IMR-90 (cell line): ENCODE measurements around the gene NCKAP5L. TPM values are rescaled to one million over a fixed set of nuclear protein-coding genes. Genes with fewer than 3 reads are reported as not detected.

Experiments used
- ATAC-seq: fragments of 200-7000 bp; cut with Tn5 transposase; 2 replicates; pipeline ENCODE4 v1.9.1; 2020; ENCODE audit warnings: low read depth, mild to moderate bottlenecking, moderate library complexity
- BruUV-seq: library from RNA; stranded (reverse); fragments of 400-500 nt; replicated peaks from 2 replicates; lab custom pipeline; 2021; lab: Mats Ljungman, UMichigan
- CTCF ChIA-PET: fragments of 300-600 bp; formaldehyde crosslinking; extraction: SDS; loops from one replicate; lab custom pipeline; 2021; ENCODE audit warnings: antibody characterized with exemption; lab: Yijun Ruan, JAX
- POLR2A ChIA-PET: fragments of 300-600 bp; sonication (Branson Sonifier 250); formaldehyde crosslinking; loops from one replicate; lab custom pipeline; 2022; ENCODE audit warnings: antibody characterized with exemption; ENCODE audit not compliant: unreplicated experiment; lab: Charles Lee
- DNase-seq: peaks from one replicate; pipeline ENCODE4 v3.0.0; 2013
- H2AFZ ChIP-seq: replicated peaks from 2 replicates; pipeline ENCODE3; 2013; ENCODE audit warnings: low read length, mild to moderate bottlenecking; ENCODE audit not compliant: poor library complexity
- H2AK5ac ChIP-seq: 2 replicates; pipeline ENCODE4 v1.6.1; 2013; ENCODE audit warnings: low read depth, low read length, inconsistent platforms
- H2AK9ac ChIP-seq: replicated peaks from 2 replicates; pipeline ENCODE3; 2013; ENCODE audit warnings: mild to moderate bottlenecking, low read depth, low read length, moderate library complexity; ENCODE audit not compliant: poor library complexity
- H2BK120ac ChIP-seq: 2 replicates; pipeline ENCODE4 v1.6.1; 2013; ENCODE audit warnings: low read depth, low read length, inconsistent platforms
- H2BK15ac ChIP-seq: 3 replicates; pipeline ENCODE4 v1.6.1; 2013; ENCODE audit warnings: low read depth, low read length, inconsistent platforms
- H2BK20ac ChIP-seq: 2 replicates; pipeline ENCODE4 v1.6.1; 2013; ENCODE audit warnings: low read depth, mild to moderate bottlenecking, inconsistent platforms, low read length, moderate library complexity
- H2BK5ac ChIP-seq: 2 replicates; pipeline ENCODE4 v1.6.1; 2013; ENCODE audit warnings: mild to moderate bottlenecking, low read depth, low read length, inconsistent platforms; ENCODE audit not compliant: poor library complexity, severe bottlenecking
- H3K14ac ChIP-seq: replicated peaks from 2 replicates; pipeline ENCODE4 v1.6.1; 2013; ENCODE audit warnings: low read depth, low read length, inconsistent platforms
- H3K18ac ChIP-seq: 2 replicates; pipeline ENCODE4 v1.6.1; 2013; ENCODE audit warnings: low read depth, low read length, control low read depth
- H3K23ac ChIP-seq: 2 replicates; pipeline ENCODE4 v1.6.1; 2013; ENCODE audit warnings: low read depth, low read length, inconsistent platforms
- H3K27ac ChIP-seq: 2 replicates; pipeline ENCODE4 v1.5.1; 2013; ENCODE audit warnings: mild to moderate bottlenecking, control low read depth, low read length; ENCODE audit not compliant: insufficient read depth
- H3K27me3 ChIP-seq: 2 replicates; pipeline ENCODE4 v1.6.1; 2013; ENCODE audit warnings: low read length; ENCODE audit not compliant: control insufficient read depth, insufficient read depth
- H3K36me3 ChIP-seq: 2 replicates; pipeline ENCODE4 v1.6.1; 2013; ENCODE audit warnings: low read length, mixed read lengths; ENCODE audit not compliant: control insufficient read depth, insufficient read depth
- H3K4ac ChIP-seq: 2 replicates; pipeline ENCODE4 v1.6.1; 2013; ENCODE audit warnings: low read depth, low read length, inconsistent platforms
- H3K4me1 ChIP-seq: 2 replicates; pipeline ENCODE4 v1.6.1; 2013; ENCODE audit warnings: low read length, mixed read lengths; ENCODE audit not compliant: control insufficient read depth, insufficient read depth
- H3K4me2 ChIP-seq: 2 replicates; pipeline ENCODE4 v1.6.1; 2013; ENCODE audit warnings: low read depth, mild to moderate bottlenecking, control low read depth, low read length, moderate library complexity
- H3K4me3 ChIP-seq: 2 replicates; pipeline ENCODE4 v1.5.1; 2013; ENCODE audit warnings: low read depth, mild to moderate bottlenecking, control low read depth, low read length, moderate library complexity; ENCODE audit not compliant: insufficient read depth
- H3K56ac ChIP-seq: 2 replicates; pipeline ENCODE4 v1.6.1; 2013; ENCODE audit warnings: low read length, inconsistent platforms; ENCODE audit not compliant: insufficient read depth; ENCODE audit errors: extremely low read depth
- H3K79me1 ChIP-seq, 2 experiments: 2 replicates each; pipeline ENCODE4 v1.6.1; 2013; ENCODE audit warnings: low read length in 2 of 2, inconsistent platforms in 1 of 2, low read depth in 1 of 2
- H3K9ac ChIP-seq: 2 replicates; pipeline ENCODE4 v1.6.1; 2013; ENCODE audit warnings: low read depth, low read length, control low read depth
- H3K9me1 ChIP-seq: 2 replicates; pipeline ENCODE4 v1.6.1; 2013; ENCODE audit warnings: low read length, inconsistent platforms; ENCODE audit not compliant: insufficient read depth
- H3K9me3 ChIP-seq: 2 replicates; pipeline ENCODE4 v1.6.1; 2013; ENCODE audit warnings: low read length; ENCODE audit not compliant: control insufficient read depth, insufficient read depth
- H4K20me1 ChIP-seq: 2 replicates; pipeline ENCODE4 v1.6.1; 2013; ENCODE audit warnings: low read length, inconsistent platforms; ENCODE audit not compliant: insufficient read depth
- H4K5ac ChIP-seq: 2 replicates; pipeline ENCODE4 v1.6.1; 2013; ENCODE audit warnings: mild to moderate bottlenecking, low read depth, low read length, control low read depth
- H4K8ac ChIP-seq, 2 experiments: 2 replicates each; pipeline ENCODE4 v1.6.1; 2013; ENCODE audit warnings: low read depth in 2 of 2, low read length in 2 of 2, control low read depth in 1 of 2, inconsistent platforms in 1 of 2
- H4K91ac ChIP-seq: 2 replicates; pipeline ENCODE4 v1.6.1; 2013; ENCODE audit warnings: low read depth, low read length, inconsistent platforms; ENCODE audit not compliant: insufficient read depth
- BHLHE40 ChIP-seq: fragments of 150-350 bp; IDR thresholded peaks from 2 replicates; pipeline ENCODE4 v1.6.1; 2016; ENCODE audit warnings: mild to moderate bottlenecking, low read depth, low read length
- CEBPB ChIP-seq: IDR thresholded peaks from 2 replicates; pipeline ENCODE4 v1.6.1; 2012; ENCODE audit warnings: low read depth, low read length, improper control_type of control experiment
- CHD1 ChIP-seq: IDR thresholded peaks from 2 replicates; pipeline ENCODE4 v1.6.1; 2012; ENCODE audit warnings: low read depth, low read length, improper control_type of control experiment
- CTCF ChIP-seq: conservative IDR thresholded peaks from 2 replicates; pipeline ENCODE4 v1.5.1; 2012; ENCODE audit warnings: mild to moderate bottlenecking, low read depth, low read length, improper control_type of control experiment
- ELK1 ChIP-seq: fragments of 150-350 bp; IDR thresholded peaks from 2 replicates; pipeline ENCODE4 v1.6.1; 2016; ENCODE audit warnings: low read depth, mild to moderate bottlenecking, low read length, moderate library complexity, borderline replicate concordance
- FOS ChIP-seq: fragments of 150-350 bp; IDR thresholded peaks from 2 replicates; pipeline ENCODE4 v1.6.1; 2016; ENCODE audit warnings: low read depth, low read length
- MAFK ChIP-seq: IDR thresholded peaks from 2 replicates; pipeline ENCODE4 v1.6.1; 2012; ENCODE audit warnings: low read depth, low read length, improper control_type of control experiment
- MAZ ChIP-seq: IDR thresholded peaks from 2 replicates; pipeline ENCODE4 v1.6.1; 2012; ENCODE audit warnings: low read depth, mild to moderate bottlenecking, low read length, improper control_type of control experiment, moderate library complexity, borderline replicate concordance
- MXI1 ChIP-seq: IDR thresholded peaks from 2 replicates; pipeline ENCODE4 v1.6.1; 2012; ENCODE audit warnings: low read depth, mild to moderate bottlenecking, low read length, moderate library complexity, borderline replicate concordance
- NFE2L2 ChIP-seq: fragments of 150-350 bp; IDR thresholded peaks from 2 replicates; pipeline ENCODE4 v1.6.1; 2016; ENCODE audit warnings: low read depth, mild to moderate bottlenecking, low read length
- POLR2A ChIP-seq: IDR thresholded peaks from 2 replicates; pipeline ENCODE4 v1.6.1; 2012; ENCODE audit warnings: mild to moderate bottlenecking, low read depth, low read length
- RAD21 ChIP-seq: IDR thresholded peaks from 2 replicates; pipeline ENCODE4 v1.6.1; 2012; ENCODE audit warnings: low read length, improper control_type of control experiment
- RCOR1 ChIP-seq: IDR thresholded peaks from 2 replicates; pipeline ENCODE4 v1.6.1; 2012; ENCODE audit warnings: mild to moderate bottlenecking, low read length, improper control_type of control experiment; ENCODE audit not compliant: insufficient replicate concordance
- RFX5 ChIP-seq: IDR thresholded peaks from 2 replicates; pipeline ENCODE4 v1.8.0; 2012; ENCODE audit warnings: low read depth, mild to moderate bottlenecking, low read length, moderate library complexity
- SMC3 ChIP-seq: fragments of 150-350 bp; IDR thresholded peaks from 2 replicates; pipeline ENCODE4 v1.6.1; 2016; ENCODE audit warnings: low read depth, mild to moderate bottlenecking, antibody characterized with exemption, low read length, moderate library complexity
- USF2 ChIP-seq: fragments of 150-350 bp; IDR thresholded peaks from 2 replicates; pipeline ENCODE4 v1.6.1; 2017; ENCODE audit warnings: mild to moderate bottlenecking, antibody characterized with exemption, low read length, low read depth
- WGBS, 2 experiments: methylation state at CpG; one replicate each; pipeline versions ENCODE4 v1.1.5 to v1.1.7; 2013; ENCODE audit warnings: missing lambda C conversion rate in 2 of 2; ENCODE audit not compliant: insufficient read length in 1 of 2; ENCODE audit errors: extremely low coverage in 2 of 2; 5-methylcytosine and 5-hydroxymethylcytosine counted together
- dilution Hi-C: fragments of 300-500 bp; cut with HindIII; formaldehyde crosslinking; loops from one replicate; pipeline ENCODE4 v1.14.3; 2018; ENCODE audit warnings: low sequenced_read_pairs; ENCODE audit not compliant: unreplicated experiment
- in situ Hi-C: fragments of 300-500 bp; cut with MboI; formaldehyde crosslinking; loops from 3 replicates; pipeline ENCODE4 v1.14.3; 2019; ENCODE audit warnings: low sequenced_read_pairs, inconsistent platforms, mixed read lengths
- intact Hi-C: fragments of 100-400 bp; cut with micrococcal nuclease; formaldehyde crosslinking; loops from 2 replicates; pipeline ENCODE4 v1.10.0; 2022
- polyA plus RNA-seq, 3 experiments: library from polyadenylated mRNA; depleted of rRNA; stranded (reverse); fragments of >200 nt; gene quantifications; 2 replicates each; pipeline ENCODE4 v1.2.3, GENCODE V29; 2012; ENCODE audit warnings: low replicate concordance in 1 of 3
- total RNA-seq: library from RNA; depleted of rRNA; stranded (reverse); fragments of >200 nt; gene quantifications from 2 replicates; pipeline ENCODE4 v1.2.3, GENCODE V29; 2012

The NCKAP5L gene
- total and polyA plus RNA-seq, 2 of the 4 experiments (the other 2 are of a cell fraction) = 6.1 to 14.4 TPM

- no TSS peak for BruUV-seq
- no peaks in the 10 kb centered on the region; the same call in 1 of the 2 replicates for H3K9me1 ChIP-seq
- no peak overlapping the region for H3K4ac ChIP-seq
- in situ Hi-C loops = no loop called here
- DNase-seq = no peak
- H2AFZ ChIP-seq = no peak overlapping the region
- ChIA-PET CTCF (no interaction called here), POLR2A (no interaction called here)
- ATAC-seq = no peak
- H2AK5ac ChIP-seq = no peak overlapping the region
- TF ChIP-seq ELK1 = no peak
- TF ChIP-seq CEBPB = no peak
- no peak for TF ChIP-seq CTCF
- TF ChIP-seq MAZ = no peak
- TF ChIP-seq BHLHE40 = no peak
- TF ChIP-seq MAFK = no peak
- TF ChIP-seq USF2 = no peak
- no peak for TF ChIP-seq MXI1
- TF ChIP-seq NFE2L2 = no peak
- TF ChIP-seq RFX5 = no peak
- no peak for TF ChIP-seq CHD1
- no peak for TF ChIP-seq SMC3
- no peak for TF ChIP-seq RAD21
- no peak for TF ChIP-seq RCOR1
- TF ChIP-seq FOS = no peak
- no peak for TF ChIP-seq POLR2A
- no peaks in the 10 kb centered on the region for H3K36me3 ChIP-seq
- no peak overlapping the region for H3K4me2 ChIP-seq
- no CpG with 5 or more reads among the region's 3 CpGs for WGBS, 2 experiments
- no peak overlapping the region for H2BK15ac ChIP-seq
- no peak overlapping the region for H3K14ac ChIP-seq
- no peak overlapping the region for H3K56ac ChIP-seq
- H3K23ac ChIP-seq = no peak overlapping the region
- H2BK5ac ChIP-seq = no peak overlapping the region
- no peak overlapping the region for H3K9ac ChIP-seq
- H2AK9ac ChIP-seq = no peak overlapping the region
- H2BK120ac ChIP-seq = no peak overlapping the region
- no peak overlapping the region for H2BK20ac ChIP-seq
- no peaks in the 10 kb centered on the region for H3K79me1 ChIP-seq
- H3K4me1 ChIP-seq = peaks cover 4% of the 10 kb centered on the region
- no peak overlapping the region for H4K5ac ChIP-seq
- H3K27ac ChIP-seq = no peak overlapping the region
- no peak overlapping the region for H3K18ac ChIP-seq
- peaks cover 13% of the 10 kb centered on the region for H3K27me3 ChIP-seq
- no peak overlapping the region for H4K8ac ChIP-seq
- intact Hi-C loops = no loop called here
- dilution Hi-C loops = no loop called here
- H4K20me1 ChIP-seq = no peaks in the 10 kb centered on the region
- H4K91ac ChIP-seq = no peak overlapping the region
- no peak overlapping the region for H3K4me3 ChIP-seq
- H3K9me3 ChIP-seq = no peaks in the 10 kb centered on the region
Observed at GRCh38 chr12:49876070-49876469, 47.9 kb upstream of the NCKAP5L start.
